ENCODE results near the gene CNTNAP2. TPM values are rescaled to one million over a fixed set of nuclear protein-coding genes. Genes with fewer than 3 reads are reported as not detected.

Gene CNTNAP2
- total RNA-seq, 2 donors from 2014 or later: 171 to 228 TPM

DNA sequence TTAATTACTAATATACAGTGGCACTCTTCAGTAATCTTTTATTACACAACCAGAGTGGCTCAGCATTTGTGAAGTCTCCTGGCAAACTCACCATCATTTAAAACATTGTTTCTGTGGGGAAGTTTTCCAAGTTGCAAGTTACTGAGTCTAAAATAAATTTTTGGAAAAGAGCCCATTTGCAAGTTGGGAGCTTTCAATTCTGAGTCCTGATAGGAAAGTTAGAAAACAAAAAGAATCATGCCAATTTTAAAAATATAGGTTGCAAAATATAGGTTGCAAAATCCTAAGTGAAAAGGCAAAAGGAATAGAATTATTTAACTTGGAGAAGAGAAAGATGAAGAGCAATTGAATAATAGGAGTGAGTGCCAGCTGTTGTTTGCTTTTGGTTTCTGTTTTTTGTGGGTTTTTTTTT lies 2095.1 kb downstream of the CNTNAP2 start:
- Histone ChIP-seq H3K36me3 (ENCODE audit: control insufficient read depth, insufficient read depth, low read length) (no peaks in the 10 kb centered on the region), H3K4me1 (ENCODE audit: control insufficient read depth, insufficient read depth, low read length) (no peaks in the 10 kb centered on the region), H3K9me3 (ENCODE audit: control insufficient read depth, low read length) (no peaks in the 10 kb centered on the region), H3K4me3 (ENCODE audit: low read length) (no peak overlapping the region), H3K27me3 (ENCODE audit: control insufficient read depth, insufficient read depth, low read length, poor library complexity, severe bottlenecking) (no peaks in the 10 kb centered on the region), H3K27ac (ENCODE audit: low read depth, low read length) (no peak overlapping the region), H3K9ac (ENCODE audit: extremely low read depth, low read length, poor library complexity, severe bottlenecking) (no peak overlapping the region)
- TF ChIP-seq, protein P1, sequence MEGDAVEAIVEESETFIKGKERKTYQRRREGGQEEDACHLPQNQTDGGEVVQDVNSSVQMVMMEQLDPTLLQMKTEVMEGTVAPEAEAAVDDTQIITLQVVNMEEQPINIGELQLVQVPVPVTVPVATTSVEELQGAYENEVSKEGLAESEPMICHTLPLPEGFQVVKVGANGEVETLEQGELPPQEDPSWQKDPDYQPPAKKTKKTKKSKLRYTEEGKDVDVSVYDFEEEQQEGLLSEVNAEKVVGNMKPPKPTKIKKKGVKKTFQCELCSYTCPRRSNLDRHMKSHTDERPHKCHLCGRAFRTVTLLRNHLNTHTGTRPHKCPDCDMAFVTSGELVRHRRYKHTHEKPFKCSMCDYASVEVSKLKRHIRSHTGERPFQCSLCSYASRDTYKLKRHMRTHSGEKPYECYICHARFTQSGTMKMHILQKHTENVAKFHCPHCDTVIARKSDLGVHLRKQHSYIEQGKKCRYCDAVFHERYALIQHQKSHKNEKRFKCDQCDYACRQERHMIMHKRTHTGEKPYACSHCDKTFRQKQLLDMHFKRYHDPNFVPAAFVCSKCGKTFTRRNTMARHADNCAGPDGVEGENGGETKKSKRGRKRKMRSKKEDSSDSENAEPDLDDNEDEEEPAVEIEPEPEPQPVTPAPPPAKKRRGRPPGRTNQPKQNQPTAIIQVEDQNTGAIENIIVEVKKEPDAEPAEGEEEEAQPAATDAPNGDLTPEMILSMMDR (conservative IDR thresholded peaks at IDR 0.05): no peak
- H3K4me3 Mint-ChIP-seq: no peak overlapping the region
- no peak overlapping the region for H3K27ac Mint-ChIP-seq
- H3K9me3 Mint-ChIP-seq: peaks cover 2% of the 10 kb centered on the region
- H3K27me3 Mint-ChIP-seq (ENCODE audit: insufficient read depth): peaks cover 4% of the 10 kb centered on the region
- DNase-seq: no peak
- no peaks in the 10 kb centered on the region for H3K36me3 Mint-ChIP-seq (ENCODE audit: low read depth)
- no peaks in the 10 kb centered on the region for H3K4me1 Mint-ChIP-seq

DNA sequence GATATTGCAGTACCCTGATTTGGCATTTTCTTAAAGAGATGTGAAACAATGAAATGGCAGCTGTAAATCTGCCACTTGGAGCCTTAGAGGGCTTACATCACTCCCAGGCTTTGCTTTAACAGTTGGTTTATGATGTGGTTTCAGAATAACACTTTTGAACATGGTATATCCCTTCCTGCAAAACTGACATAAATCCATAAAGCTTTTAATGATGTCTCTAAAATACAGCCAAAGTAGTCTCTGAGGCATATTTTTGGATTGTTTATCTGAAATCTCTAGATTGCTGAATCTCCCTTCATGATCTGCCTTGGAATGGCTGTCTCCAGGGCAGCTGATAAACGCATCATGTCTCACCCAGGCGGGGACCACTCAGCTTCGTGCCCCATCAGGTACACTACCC lies 2096.1 kb downstream of the CNTNAP2 start:
- Histone ChIP-seq H3K4me3 (ENCODE audit: low read length) (no peak overlapping the region), H3K4me1 (ENCODE audit: control insufficient read depth, insufficient read depth, low read length) (no peaks in the 10 kb centered on the region), H3K36me3 (ENCODE audit: control insufficient read depth, insufficient read depth, low read length) (no peaks in the 10 kb centered on the region), H3K27ac (ENCODE audit: low read depth, low read length) (no peak overlapping the region), H3K27me3 (ENCODE audit: control insufficient read depth, insufficient read depth, low read length, poor library complexity, severe bottlenecking) (no peaks in the 10 kb centered on the region), H3K9ac (ENCODE audit: extremely low read depth, low read length, poor library complexity, severe bottlenecking) (no peak overlapping the region), H3K9me3 (ENCODE audit: control insufficient read depth, low read length) (no peaks in the 10 kb centered on the region)
- H3K27me3 Mint-ChIP-seq (ENCODE audit: insufficient read depth): peaks cover 2% of the 10 kb centered on the region
- H3K4me1 Mint-ChIP-seq: no peaks in the 10 kb centered on the region
- peaks cover 12% of the 10 kb centered on the region for H3K9me3 Mint-ChIP-seq
- H3K4me3 Mint-ChIP-seq: no peak overlapping the region
- no peak overlapping the region for H3K27ac Mint-ChIP-seq
- H3K36me3 Mint-ChIP-seq (ENCODE audit: low read depth): no peaks in the 10 kb centered on the region
- 87% methylated on average over 3 of the region's 3 CpGs; no CpG with 5 or more reads in 1 of the 2 experiments for WGBS, 2 experiments (ENCODE audit: insufficient coverage in 1 of 2, insufficient read length in 1 of 2)
- DNase-seq: no peak
- TF ChIP-seq, protein P1 (conservative IDR thresholded peaks at IDR 0.05): no peak

DNA sequence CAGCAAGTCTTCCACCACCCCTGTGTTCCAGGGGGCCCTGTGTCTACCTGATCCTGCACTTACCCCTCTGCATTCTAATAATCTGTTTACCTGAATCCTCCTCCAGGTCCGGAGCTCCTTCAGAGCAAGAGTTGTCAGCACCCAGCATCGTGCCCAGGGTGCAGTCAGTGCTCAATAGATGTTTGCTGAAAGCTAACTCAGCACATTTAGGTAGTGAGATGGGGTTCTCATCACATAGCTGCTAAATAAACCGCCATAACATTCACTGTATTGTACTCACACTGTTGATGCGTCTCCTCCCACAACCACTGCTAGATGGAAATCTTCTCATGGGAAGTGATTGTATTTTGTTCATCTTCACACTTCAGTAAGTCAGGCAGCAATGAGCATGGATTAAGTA lies 2097.5 kb downstream of the CNTNAP2 start:
- TF ChIP-seq, protein P1 (conservative IDR thresholded peaks at IDR 0.05): no peak
- DNase-seq: no peak
- no peak overlapping the region for H3K27ac Mint-ChIP-seq
- no peaks in the 10 kb centered on the region for H3K27me3 ChIP-seq (ENCODE audit: control insufficient read depth, insufficient read depth, low read length, poor library complexity, severe bottlenecking)
- peaks cover 12% of the 10 kb centered on the region for H3K9me3 Mint-ChIP-seq
- WGBS, 2 experiments (ENCODE audit: insufficient coverage in 1 of 2, insufficient read length in 1 of 2): 97 to 98% methylated on average over 4 of the region's 4 CpGs
- H3K36me3 Mint-ChIP-seq (ENCODE audit: low read depth): no peaks in the 10 kb centered on the region
- no peak overlapping the region for H3K4me3 ChIP-seq (ENCODE audit: low read length)
- H3K4me3 Mint-ChIP-seq: no peak overlapping the region
- H3K9me3 ChIP-seq (ENCODE audit: control insufficient read depth, low read length): no peaks in the 10 kb centered on the region
- H3K27ac ChIP-seq (ENCODE audit: low read depth, low read length): no peak overlapping the region
- no peaks in the 10 kb centered on the region for H3K4me1 ChIP-seq (ENCODE audit: control insufficient read depth, insufficient read depth, low read length)
- H3K9ac ChIP-seq (ENCODE audit: extremely low read depth, low read length, poor library complexity, severe bottlenecking): no peak overlapping the region
- no peaks in the 10 kb centered on the region for H3K36me3 ChIP-seq (ENCODE audit: control insufficient read depth, insufficient read depth, low read length)
- H3K27me3 Mint-ChIP-seq (ENCODE audit: insufficient read depth): peaks cover 2% of the 10 kb centered on the region
- no peaks in the 10 kb centered on the region for H3K4me1 Mint-ChIP-seq
